NCI-H460 (cell line): ENCODE results near the gene SPACDR. TPM values are rescaled to one million over a fixed set of nuclear protein-coding genes. Genes with fewer than 3 reads are reported as not detected.
"Not testable (repeated sequence)": the region's sequence is repeated elsewhere in the genome, so short reads cannot be mapped to it uniquely, and the experiment has no call there.

Experiments used
- DNase-seq: peaks from one replicate; pipeline ENCODE4 v3.0.0-alpha.2; 2016; ENCODE audit warnings: low read depth; ENCODE audit errors: extremely low read depth
- polyA plus RNA-seq: library from polyadenylated mRNA; depleted of rRNA; stranded (reverse); fragments of >200 nt; gene quantifications from 2 replicates; pipeline ENCODE4 v1.2.3, GENCODE V29; 2014; cell fraction: nucleus; rRNA removed
- total RNA-seq: library from RNA; depleted of rRNA; stranded (reverse); fragments of >200 nt; shearing (Covaris generic); gene quantifications from 2 replicates; pipeline ENCODE4 v1.2.3, GENCODE V29; 2014; rRNA removed

Gene SPACDR, protein sequence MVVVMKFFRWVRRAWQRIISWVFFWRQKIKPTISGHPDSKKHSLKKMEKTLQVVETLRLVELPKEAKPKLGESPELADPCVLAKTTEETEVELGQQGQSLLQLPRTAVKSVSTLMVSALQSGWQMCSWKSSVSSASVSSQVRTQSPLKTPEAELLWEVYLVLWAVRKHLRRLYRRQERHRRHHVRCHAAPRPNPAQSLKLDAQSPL
- 0.27 and 0.43 TPM in 2 replicates for total RNA-seq
- polyA plus RNA-seq: 0.47 TPM in 1 of 2 replicates, not detected in the other

DNA sequence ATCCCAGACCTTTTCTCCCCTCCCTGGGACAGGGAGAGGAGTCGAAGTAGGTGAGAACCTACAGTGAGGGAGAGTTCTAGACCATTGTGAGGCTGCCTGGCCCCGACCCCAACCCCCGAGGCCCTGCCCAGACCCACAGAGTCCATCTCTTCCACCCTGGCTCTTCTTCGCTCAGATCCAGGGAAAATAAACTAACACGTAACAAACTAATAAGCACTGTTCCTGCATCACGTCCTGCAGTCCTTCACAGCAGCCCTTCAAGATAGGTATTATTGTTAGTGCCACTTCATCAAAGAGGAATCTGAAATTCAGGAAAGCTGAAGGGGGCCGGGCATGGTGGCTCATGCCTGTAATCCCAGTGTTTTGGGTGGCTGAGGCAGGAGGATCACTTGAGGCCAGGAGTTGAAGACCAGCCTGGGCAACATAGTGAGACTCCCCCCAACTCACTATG is at the start of gene SPACDR:
Gene SPACDR (minus strand): TSS at position 51 of the 451 bp plus-strand sequence. CDS start 235 bp downstream, outside the sequence.
- DNase-seq: no peak

- no peak for DNase-seq
These were observed 49.3 kb upstream of the SPACDR start for GRCh38 chr7:100513212-100513810.

DNA sequence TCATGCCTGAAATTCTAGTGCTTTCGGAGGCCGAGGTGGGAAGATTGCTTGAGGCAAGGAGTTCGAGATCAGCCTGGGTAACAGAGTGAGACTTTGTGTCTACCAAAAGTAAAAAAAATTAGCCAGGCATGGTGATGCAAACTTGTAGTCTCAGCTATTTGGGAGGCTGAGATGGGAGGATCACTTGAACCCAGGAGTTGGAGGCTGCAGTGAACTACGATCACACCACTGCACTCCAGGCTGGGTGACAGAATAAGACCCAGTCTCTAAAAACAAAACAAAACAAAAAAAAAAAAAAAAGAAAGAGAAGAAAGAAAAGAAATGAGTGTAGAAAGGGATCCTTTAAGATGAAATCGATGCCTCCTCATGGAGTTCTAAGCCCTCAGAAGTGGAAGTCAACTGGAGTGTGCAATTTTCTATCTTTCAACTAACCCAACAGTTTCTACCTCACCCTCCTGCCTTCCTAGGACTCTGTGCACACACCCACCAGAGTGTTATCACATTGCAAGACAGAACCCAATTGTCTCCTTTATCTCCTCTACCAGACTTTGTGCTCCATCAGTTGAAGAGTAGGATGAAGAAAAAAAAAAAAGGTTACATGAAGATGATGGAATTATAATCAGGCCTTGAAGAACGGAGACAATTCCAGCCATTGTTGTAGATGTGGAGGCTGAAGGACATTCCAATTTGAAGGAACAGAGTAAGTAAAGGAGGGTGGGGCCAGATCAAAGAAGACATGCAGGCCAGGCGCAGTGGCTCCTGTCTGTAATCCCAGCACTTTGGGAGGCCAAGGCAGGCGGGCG is 46.6 kb upstream of the SPACDR start:
- DNase-seq: no peak

DNA sequence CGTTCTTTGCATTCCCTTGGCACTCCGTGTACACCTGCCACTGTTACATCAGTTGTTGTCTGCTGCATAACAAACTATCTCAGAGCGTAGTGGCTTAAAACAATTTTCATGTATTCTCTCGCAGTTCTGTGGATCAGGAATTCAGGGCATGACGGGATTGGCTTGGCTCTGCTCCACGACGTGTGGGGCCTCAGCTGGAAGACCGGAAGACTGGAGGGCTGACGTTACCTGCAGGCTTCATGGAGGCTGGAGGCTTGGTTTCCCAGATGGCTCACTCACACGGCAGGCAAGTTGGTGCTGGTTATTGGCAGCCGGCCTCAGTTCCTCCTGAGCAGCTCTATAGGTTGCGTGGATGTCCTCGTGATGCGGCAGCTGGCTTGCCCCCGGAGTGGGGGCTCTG is 45.2 kb upstream of the SPACDR start:
- DNase-seq: no peak

DNA sequence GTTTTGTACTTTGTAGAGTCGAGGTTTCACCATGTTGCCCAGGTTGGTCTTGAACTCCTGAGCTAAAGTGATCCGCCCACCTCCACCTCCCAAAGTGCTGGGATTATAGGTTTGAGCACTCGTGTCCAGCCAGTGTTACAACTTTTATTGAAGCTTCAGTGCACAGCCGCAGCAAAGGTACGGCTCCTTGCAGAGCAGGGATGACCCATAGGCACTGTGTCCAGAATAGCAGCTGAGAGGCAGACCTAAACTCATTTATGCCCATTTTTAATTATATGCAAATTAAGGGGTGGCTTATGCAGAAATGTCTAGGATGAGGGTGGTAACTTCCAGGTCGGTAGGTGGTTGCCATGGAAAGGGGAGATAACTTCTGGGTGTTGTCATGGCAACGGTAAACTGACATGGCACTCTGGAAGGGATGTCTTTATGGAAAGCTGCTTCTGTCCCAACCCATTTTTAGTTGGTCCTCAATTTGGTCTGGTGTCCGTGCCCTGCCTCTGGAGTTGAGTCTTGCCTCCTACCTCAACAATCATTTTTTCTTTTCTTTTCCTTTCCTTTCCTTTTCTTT is 42.4 kb upstream of the SPACDR start:
- DNase-seq: no peak

DNA sequence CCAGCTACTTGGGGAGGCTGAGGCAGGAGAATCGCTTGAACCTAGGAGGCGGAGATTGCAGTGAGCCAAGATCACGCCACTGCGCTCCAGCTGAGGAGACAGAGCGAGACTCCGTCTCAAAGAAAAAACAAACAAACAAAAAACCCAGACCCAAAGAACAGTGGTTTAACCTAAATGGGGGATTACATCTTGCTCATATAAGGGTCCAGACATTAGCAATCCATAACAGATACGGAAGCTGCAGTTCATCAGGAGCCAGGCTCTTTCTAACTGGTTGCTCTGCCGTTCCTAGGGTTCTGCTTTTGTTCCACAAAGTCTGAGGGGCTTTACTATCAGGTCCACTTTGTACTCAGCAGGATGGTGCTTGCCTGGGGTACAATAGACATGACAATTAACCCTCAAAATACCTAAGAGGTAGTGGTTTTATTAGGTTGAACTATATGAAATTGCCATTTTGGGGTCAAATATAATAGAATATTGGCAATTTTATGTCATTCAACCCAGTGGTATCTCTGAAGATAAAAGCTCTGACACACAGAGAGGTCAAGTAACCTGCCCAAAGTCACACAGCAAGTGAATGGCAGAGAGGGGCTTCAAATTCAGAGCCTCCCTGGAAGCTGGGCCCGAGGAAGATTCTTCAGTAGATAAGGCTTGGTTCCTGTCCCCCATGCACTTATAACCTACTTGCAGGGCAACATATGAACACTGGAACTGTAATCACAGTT is 41.0 kb upstream of the SPACDR start:
- no peak for DNase-seq

DNA sequence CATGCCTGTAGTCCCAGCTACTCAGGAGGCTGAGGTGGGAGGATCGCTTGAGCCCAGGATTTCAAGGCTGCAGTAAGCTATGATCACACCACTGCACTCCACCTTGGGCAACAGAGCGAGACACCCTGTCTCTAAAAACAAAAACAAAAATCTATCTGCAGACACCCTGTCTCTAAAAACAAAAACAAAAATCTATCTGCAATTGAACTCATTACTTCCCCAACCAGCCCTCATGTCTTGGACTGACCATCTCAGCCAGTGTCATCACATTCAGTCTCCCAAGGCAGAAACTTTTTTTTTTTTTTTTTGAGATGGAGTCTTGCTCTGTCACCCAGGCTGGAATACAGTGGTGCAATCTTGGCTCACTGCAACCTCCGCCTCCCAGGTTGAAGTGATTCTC is 40.0 kb upstream of the SPACDR start:
- DNase-seq: not testable (repeated sequence)

GRCh38 chr7:100500743-100501142 is 36.7 kb upstream of the SPACDR start:
- DNase-seq: not testable (repeated sequence)

DNA sequence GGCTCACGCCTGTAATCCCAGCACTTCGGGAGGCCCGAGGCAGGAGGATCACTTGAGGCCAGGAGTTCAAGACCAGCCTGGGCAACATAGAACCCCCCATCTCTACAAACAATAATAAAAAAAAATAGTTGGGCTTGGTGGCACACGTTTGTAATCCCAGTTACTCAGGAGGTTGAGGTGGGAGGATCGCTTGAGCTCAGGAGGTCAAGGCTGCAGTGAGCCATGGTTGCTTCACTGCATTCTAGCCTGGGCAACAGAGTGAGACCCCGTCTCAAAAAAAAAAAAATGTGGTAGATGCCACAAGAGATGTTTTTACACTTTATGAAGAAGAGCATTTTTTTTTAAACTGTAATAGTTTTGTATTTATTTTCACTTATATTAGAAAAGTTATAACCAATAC is 32.4 kb upstream of the SPACDR start:
- no peak for DNase-seq

DNA sequence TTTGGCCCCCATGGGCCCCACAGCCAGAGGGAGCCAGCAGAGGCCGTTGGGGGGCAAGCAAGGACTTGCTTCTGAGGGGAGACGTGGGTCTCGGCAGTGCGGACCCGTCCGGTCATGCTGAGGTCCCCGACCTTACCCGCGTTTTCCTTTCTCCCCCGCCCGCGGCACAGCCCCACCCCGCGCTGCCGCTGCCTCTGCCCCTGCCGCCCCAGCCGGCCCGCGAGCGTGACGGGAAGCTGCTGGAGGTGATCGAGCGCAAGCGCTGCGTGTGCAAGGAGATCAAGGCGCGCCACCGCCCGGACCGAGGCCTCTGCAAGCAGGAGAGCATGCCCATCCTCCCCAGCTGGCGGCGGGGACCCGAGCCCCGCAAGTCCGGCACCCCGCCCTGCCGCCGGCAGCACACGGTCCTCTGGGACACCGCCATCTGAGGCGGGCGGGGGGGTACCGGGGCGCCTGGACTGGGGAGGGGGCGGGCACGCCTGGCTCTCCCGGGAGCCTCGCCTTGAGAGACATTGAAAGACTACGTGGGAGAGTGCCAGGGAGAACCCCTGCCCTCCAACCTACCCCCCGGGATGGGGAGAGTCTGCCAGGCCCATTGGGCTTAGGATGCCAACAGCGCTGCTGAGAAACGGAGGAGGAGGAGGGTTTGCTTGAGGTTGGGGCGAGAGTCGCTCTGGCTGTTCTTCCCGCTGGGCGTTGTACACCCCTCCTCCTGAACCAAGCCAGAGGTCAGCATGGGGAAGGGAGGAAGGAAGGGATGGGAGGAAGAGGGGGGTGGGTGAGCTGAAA is 29.6 kb upstream of the SPACDR start:
- no peak for DNase-seq

DNA sequence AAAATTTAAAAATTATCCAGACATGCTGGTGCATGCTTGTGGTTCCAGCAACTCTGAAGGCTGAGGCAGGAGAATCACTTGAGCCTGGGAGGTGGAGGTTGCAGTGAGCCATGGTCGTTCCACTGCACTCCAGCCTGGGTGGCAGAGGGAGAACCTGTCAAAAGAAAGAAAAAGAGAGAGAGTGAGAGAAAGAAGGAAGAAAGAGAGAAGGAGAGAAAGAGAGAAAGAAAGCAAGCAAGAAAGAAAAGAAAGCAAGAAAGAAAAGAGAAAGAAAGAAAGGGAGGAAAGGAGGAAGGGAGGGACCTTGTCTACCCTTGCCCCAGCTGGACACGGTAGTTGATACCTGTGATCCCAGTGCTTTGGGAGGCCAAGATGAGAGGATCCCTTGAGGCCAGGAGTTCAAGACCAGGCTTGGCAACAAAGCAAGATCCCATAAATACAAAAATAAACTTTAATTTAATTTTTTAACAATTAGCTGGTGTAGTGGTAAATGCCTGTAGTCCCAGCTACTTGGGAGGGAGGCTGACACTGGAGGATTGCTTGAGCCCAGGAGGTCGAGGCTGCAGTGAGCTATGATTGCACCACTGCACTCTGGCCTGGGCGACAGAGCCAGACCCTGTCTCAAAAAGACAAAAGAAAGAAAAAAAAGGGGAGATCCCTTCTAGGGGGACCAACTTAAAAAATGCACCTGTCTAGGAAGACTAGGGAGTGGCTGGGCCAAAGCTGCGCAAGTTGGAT is 28.8 kb upstream of the SPACDR start:
- DNase-seq: no peak

- no peak for DNase-seq
These were observed 27.1 kb upstream of the SPACDR start for GRCh38 chr7:100491192-100491578.

GRCh38 chr7:100490483-100491191 is 26.6 kb upstream of the SPACDR start:
- no peak for DNase-seq

- DNase-seq: no peak
These were observed 25.8 kb upstream of the SPACDR start for GRCh38 chr7:100489824-100490223.

- DNase-seq: no peak
These were observed 25.1 kb upstream of the SPACDR start for GRCh38 chr7:100489121-100489520.

DNA sequence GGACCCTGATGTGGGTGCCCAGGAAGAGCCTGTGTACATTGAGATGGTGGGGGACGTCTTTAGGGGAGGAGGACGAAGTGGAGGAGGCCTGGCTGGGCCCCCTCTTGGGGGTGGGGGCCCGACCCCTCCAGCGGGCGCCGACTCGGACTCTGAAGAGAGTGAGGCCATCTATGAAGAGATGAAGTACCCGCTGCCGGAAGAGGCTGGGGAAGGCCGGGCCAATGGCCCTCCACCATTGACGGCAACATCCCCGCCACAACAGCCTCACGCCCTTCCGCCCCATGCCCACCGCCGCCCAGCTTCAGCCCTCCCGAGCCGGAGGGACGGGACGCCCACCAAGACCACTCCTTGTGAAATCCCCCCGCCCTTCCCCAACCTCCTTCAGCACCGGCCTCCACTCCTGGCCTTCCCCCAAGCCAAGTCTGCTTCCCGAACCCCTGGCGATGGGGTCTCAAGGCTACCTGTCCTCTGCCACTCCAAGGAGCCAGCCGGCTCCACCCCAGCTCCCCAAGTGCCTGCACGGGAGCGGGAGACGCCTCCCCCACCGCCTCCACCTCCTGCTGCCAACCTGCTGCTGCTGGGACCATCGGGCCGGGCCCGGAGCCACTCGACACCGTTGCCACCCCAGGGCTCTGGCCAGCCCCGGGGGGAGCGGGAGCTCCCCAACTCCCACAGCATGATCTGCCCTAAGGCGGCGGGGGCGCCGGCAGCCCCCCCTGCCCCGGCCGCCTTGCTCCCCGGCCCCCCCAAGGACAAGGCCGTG is 24.5 kb upstream of the SPACDR start:
- no peak for DNase-seq

GRCh38 chr7:100486753-100487446 is 22.8 kb upstream of the SPACDR start:
- no peak for DNase-seq
